SKM-1 (cell line): Measurements from ENCODE around the gene LRP1.

ENCODE experiments used
- DNase-seq: peaks from one replicate; lab custom pipeline; 2025; ENCODE audit not compliant: unreplicated experiment; lab: John Stamatoyannopoulos, UW

The LRP1 gene

DNA sequence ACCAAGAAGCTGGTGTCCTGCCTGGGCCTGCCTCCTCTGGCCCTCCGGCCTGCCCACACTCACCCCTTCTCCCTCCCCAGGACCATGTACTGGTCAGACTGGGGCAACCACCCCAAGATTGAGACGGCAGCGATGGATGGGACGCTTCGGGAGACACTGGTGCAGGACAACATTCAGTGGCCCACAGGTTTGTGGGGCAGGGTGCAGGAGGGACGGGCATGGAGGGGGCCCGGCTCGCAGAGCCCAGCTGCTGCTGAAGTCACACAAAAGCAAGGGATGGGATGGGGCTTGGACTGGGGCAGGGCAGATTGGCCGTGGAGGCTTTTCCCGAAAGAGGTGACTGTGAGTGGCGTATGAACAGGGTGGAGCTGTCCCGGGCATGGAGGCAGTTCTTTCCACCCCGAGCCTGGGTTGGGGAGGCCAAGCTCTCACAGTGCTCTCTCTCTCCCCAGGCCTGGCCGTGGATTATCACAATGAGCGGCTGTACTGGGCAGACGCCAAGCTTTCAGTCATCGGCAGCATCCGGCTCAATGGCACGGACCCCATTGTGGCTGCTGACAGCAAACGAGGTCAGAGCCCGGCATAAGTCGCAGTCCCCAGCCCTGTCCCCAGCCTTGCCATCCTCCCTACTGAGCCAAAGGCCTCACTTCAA, 80.5 kb downstream of the LRP1 start:
- DNase-seq: no peak

DNA sequence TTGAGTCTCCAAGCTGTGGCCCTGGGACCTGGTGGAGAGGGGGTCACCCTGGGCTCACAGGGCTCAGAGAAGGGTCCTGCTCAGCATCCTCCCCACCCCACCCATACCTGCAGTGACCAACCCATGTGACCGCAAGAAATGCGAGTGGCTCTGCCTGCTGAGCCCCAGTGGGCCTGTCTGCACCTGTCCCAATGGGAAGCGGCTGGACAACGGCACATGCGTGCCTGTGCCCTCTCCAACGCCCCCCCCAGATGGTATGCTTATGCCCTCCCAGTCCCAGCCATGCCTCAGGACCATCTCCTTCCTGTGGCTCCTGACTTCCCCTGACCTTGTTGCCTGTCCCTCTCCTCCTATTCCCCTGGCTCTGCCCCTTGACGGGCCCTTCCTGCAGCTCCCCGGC, 81.6 kb downstream of the LRP1 start:
- DNase-seq: no peak

DNA sequence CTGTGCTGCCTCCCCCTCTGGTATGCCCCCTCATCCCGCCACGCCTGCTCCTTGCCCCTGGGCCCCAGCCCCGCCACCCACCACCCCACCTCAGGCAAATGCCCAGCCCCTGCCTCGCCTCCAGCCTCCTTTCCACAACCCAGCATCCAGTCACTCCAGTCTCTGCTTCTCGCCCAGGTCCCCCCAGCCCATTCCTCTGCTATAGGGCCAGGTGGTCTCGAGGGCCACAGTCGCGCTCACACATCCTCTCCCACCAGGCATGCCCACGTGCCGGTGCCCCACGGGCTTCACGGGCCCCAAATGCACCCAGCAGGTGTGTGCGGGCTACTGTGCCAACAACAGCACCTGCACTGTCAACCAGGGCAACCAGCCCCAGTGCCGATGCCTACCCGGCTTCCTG, 82.2 kb downstream of the LRP1 start:
- no peak for DNase-seq

DNA sequence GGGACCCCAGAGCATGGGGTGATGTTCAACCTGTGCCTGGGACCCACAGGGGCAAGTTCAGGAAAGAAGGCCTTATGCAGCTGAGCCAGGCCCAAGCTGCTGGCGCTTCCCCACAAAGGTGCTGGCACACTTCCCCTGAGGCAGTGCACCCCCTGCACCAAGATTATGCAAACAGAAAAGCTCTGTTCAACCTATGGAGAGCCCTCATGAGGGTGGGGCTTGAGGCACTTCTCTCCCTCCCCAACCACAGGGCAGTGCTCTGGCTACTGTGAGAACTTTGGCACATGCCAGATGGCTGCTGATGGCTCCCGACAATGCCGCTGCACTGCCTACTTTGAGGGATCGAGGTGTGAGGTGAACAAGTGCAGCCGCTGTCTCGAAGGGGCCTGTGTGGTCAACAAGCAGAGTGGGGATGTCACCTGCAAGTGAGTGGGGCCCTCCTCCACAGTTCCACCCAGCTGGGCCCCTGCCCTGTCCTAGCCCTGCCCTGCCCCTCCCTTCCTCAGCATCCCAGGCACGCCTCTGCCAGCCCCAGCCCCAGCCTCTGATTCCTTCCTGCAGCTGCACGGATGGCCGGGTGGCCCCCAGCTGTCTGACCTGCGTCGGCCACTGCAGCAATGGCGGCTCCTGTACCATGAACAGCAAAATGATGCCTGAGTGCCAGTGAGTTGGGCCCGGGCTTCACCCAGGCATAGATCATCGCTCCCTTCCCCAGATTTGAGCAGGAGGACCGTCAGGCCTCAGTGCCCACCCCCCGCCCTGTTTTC, 82.8 kb downstream of the LRP1 start:
- no peak for DNase-seq

DNA sequence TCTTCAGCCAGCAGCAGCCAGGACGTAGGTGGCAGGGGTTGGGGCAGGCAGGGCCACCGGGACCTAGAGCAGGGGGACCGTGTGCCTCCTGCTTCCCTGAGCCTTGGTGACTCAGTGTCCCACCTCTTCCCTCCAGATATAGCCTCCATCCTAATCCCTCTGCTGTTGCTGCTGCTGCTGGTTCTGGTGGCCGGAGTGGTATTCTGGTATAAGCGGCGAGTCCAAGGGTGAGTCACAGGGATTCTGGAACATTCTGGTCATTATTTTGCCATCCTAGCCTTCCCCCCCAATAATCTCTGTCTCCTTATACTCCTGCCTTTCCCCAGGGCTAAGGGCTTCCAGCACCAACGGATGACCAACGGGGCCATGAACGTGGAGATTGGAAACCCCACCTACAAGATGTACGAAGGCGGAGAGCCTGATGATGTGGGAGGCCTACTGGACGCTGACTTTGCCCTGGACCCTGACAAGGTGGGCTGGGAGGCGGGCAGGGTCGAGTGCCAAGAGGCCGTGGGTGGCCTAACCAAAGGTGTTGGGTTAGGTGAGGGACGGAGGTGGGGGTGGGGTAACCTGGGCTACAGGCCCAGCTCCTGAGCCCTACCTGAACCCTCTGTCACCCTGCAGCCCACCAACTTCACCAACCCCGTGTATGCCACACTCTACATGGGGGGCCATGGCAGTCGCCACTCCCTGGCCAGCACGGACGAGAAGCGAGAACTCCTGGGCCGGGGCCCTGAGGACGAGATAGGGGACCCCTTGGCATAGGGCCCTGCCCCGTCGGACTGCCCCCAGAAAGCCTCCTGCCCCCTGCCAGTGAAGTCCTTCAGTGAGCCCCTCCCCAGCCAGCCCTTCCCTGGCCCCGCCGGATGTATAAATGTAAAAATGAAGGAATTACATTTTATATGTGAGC, 83.8 kb downstream of the LRP1 start:
- DNase-seq: no peak

DNA sequence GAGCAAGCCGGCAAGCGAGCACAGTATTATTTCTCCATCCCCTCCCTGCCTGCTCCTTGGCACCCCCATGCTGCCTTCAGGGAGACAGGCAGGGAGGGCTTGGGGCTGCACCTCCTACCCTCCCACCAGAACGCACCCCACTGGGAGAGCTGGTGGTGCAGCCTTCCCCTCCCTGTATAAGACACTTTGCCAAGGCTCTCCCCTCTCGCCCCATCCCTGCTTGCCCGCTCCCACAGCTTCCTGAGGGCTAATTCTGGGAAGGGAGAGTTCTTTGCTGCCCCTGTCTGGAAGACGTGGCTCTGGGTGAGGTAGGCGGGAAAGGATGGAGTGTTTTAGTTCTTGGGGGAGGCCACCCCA, 84.4 kb downstream of the LRP1 start:
- no peak for DNase-seq

DNA sequence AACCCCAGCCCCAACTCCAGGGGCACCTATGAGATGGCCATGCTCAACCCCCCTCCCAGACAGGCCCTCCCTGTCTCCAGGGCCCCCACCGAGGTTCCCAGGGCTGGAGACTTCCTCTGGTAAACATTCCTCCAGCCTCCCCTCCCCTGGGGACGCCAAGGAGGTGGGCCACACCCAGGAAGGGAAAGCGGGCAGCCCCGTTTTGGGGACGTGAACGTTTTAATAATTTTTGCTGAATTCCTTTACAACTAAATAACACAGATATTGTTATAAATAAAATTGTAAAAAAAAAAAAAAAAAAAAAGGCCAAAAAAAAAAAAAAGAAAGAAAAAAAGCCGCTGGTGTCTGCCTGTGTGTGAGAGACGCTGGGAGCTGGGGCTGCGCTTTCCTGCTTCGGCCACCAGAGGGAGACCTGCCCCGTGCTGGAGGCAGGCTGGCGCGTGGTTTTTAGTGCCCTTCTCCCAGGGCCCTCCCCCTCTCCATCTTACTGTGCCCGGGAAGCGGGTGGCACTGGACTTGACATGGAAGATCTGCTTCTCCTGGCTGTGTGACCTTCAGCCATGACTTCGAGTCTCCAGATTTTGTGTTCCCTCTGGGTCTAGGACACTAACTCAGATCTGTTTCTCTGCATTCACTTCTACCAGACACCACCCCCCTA, 84.9 kb downstream of the LRP1 start:
- DNase-seq: no peak

DNA sequence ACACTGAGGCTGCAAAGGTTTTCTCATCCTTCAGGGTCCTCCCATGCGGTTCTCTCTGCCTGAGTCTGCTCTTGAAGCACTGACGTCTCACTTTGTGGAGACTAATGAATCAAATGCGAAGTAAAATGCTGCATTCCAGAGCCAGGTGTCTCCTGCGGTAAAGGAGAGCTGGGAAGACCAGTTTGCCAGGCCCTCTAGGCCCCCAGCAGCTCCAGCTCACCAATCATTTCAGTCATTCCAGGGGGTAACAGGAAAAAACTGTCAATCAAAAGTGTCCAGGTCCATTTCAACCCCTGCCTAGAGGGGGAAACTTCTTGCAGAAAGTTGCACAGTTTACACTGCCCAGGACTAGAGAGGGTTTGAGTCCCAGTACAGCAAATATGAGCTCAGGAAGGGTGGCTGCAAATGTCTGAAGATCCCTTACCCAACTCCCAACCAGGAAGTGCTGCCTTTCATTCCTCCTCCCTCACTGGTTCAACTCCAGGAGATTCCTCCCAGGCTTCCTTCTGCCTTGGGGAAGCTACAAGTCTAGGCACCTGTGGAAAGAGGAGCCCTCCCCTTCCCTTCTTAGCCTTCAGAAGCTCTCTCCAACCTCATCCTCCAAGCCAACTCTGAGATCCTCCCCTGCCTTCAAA, 85.6 kb downstream of the LRP1 start:
- DNase-seq: peak; percentile 8

DNA sequence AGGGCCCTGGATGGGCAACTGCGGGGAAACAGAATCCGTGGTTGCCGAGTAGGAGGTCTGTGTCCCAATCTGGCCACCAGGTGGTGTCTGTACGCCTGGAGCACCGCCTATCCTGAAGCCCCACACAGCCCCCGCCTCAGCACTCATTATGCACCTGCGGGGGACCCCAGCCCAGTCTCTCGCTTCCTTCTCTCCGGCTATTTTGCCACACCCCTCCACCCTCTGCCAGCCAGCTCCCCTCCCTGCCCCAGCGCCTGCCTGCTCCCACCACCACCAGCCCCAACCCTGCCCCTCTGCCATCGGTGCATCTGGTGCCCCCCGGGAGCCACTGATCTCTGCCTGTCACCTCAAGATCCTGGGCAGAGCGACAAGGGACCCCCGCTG, 86.1 kb downstream of the LRP1 start:
- no peak for DNase-seq

DNA sequence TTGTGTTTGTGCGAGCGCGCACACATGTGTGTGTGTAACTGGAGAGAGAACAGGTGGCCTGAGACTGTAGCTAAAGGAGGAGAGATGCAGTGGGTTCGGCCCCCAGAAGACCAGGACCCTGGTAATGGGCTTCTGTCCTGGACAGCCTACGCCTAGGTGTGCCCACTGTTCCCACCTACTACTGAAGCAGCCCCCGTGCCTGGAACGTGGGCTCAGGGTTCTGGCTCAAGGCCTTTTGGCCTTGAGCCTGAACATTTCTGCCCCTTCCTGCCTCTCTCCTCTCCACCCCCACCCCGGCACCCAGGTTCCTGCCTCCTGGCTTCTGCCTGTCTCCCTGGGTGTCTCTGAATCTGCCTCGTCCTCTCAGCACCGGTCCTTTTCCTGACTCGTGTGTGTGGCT, 86.8 kb downstream of the LRP1 start:
- no peak for DNase-seq

DNA sequence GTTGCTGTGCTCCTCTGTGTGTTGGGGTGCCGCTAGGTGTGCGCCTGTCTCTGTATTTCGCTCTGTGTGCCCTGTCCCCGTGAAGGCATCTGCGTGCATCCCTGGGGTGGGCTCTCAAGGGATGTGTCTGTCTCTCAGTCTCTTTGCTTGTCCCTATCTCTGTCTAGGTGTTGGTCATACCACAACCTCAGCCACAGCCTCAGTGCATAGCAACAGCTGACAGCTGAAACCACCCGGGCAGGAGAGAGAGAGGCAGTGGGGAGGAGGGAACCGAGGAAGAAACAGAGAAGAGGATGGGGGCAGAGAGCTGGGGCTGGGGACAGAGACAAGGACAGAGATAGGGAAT, 87.4 kb downstream of the LRP1 start:
- DNase-seq: no peak

DNA sequence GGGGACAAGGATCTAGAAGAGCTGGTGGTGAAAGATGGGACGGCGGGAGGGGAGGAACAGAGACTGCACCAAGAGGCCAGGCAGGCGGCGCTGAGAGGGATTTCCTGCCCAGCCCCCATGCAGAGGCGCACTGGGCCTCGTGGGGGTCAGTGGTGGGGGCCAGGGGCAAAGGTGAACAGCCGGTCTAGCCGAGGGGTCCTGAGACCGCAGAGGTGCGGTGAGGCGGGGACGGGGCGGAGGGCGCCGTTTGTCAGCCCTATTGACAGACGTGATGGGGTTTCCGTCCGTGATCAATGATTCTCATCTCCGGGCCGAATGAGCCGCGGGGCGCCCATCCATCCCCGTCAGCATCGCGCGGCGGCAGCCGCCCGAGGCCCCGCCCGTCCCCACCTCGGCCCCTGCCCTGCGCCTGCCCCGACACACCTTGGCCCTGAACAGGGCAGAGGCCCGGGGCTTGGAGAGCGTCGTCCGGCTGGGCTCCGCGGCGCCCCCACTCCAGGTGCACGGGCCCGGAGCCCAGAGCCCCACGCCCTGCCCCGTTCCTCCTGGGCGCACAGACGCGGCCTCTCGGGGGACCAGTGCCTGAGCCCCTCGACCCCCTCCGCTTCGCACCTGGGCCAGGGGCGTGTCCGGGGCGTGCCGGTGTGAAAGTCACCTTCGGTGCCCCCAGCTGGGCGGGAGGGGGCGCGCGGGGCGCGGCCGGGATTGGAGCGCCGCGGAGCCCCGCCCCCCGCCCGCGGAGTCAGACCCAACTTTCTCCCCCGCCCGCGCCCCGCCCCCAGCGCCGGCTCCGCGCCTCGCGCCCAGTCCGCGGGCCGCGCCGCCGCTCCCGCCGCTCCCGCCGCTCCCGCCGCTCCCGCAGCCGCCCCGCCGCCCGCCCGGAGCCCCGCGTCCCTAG, 88.0 kb downstream of the LRP1 start, which contains the start of gene NXPH4:
Gene NXPH4 (plus strand): TSS at position 781 of the 898 bp plus-strand sequence. CDS start 176 bp downstream, outside the sequence.
- no peak for DNase-seq

DNA sequence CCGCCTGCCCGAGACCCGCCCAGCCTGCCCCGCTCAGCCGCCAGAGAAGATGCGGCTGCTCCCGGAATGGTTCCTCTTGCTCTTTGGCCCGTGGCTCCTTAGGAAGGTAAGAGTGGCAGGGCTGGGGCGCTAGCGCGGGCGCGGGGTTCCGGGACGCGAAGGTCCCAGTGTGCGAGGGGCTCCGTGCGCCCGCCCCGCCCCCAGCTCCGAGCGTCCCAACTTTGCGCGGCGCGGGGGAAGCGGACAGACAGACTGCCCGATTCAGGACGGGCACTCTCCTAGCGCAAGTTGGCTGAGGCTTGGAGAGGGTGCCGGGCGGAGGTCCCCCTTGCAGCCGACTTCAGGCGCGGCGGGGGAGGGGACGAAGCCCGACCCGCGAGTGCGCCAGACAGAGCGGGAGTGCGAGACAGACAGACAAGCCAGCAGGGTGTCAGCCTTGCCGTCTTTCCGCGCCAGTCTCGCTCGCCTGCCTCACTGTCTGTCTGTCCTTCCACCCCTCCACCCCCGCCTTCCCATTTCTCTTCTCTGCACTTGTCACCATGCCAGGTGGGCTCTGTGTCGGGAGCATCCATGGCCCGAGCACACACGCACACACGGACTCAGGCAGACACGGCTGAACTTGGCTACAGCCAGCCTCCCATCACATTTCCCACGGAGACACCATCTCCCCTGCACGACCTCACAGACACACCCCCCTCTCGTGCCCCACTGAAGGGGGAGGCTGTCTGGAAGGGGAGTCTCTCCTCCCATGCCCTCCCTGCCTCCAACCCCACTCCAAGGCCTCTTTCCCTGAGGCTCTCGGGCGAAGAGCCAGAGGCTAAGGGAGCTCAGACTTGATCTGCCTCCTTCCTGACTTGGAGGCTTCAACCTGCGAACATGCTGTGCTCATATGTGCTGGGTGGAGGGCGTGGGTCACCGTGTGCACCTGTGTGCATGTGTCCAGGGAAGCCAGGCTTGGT, 88.9 kb downstream of the LRP1 start:
- DNase-seq: no peak

DNA sequence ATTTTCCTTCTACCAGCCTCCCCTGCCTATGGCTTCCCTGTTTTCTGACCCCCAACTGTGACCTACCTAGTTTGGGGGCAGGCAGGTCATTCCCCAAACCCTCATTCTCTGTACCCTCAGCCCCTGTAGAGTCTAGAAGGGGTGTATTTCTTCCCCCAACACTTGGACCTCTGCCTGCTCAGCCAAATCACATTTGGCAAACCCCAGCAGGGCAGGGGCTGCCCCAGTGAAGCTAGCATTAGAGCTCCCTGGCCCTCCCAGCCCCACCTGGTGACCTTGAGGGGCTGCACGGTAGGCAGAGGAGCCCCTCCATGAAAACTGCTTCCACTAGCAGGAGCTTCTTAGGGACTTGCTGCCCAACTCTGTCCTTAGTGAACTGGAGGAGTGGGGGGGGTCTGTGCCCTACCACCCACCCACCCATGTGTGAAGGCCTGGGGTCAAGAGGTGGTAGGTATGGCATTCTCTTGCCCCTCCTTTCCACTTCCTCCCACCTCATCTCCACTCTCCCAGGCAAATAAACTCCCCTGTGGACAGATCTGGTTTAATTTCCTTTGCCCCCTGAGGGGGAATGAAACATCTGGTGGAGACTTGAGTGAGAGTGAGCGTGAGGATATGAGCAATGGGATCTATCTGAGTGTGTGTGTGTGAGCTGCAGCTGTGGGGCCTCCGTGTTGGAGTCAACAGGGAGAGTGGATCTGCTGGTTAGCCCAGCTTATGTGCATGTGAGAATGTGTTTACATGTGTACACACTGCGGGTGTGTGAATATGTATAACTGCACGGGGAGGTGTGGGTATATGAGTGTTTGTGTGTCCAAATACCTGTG, 90.0 kb downstream of the LRP1 start:
- DNase-seq: no peak

DNA sequence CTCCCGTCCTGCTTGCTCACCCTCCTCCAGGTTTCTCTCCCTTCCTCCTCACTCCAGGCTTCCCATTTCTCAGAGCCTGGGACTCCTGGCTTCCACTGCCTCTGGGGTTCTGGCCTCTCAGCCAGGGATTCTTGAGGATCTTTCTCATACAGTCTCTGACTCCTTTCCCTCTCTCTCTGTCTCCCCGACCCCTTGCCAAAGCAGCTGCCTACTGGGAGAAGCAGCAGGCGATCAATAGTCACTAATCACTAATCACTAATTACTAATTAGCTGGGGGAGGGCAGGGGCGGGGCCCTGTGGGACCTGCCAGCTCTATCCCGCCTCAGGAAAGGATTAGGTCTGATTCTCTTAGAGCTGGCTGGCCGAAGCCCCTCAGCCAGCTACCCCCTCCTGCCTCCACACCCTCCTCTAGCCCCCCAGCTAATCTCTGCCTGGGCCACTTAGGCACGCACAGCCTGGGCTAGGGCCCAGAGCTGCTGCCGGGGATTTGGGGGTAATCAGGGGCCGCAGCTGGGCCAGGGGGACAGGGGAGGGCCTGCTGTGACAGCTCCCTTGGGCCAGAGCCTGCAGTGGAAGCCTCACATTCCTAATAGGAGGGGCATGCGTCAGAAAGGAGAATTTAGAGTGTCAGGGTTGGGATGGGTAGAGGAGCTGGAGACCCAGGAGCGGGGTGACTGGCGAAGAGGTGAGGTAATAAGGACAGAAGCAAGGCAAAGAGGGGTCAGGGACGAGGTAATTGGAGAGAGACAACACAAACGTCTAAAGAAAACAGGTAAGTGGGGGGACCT, 91.1 kb downstream of the LRP1 start:
- no peak for DNase-seq

DNA sequence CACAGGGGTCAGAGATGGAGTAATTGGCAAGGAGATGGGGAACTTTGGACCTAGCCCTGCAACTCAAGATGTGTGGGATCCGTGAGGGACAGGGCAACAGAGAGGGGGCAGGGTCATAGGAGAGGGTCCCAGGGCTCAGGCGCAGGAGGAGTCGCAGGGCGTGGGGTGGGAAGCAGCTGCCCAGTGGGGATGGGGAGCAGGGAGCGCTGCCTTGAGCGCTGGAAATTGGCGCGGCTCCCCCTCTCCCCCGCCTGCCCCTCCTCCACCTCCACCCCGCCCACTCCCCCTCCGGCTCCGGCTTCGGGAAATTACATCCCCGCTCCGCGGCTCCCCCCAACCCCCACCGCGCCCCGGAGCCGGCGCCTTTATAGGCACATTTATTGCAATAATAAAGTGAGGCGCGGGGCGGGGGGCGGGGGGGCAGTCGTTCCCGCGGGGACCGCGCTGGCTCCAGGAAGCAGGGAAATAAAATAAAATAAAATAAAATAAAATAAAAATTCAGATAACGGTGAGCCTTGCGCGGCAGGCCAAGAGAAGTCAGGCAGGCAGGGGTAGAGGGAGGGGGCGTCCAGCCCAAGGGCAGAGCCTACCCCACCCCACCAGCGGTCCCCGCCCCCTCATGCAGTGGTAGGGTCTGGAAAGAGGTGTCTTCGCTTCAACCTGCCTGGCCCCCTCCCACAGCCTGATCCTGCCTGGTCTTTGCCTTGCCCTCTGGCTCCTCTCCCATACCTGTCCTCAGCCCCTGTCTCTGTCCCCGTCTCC, 91.9 kb downstream of the LRP1 start:
- DNase-seq: no peak
